CD4-positive, alpha-beta T cell (primary cell): ENCODE results near the gene PON3. TPM values are rescaled to one million over a fixed set of nuclear protein-coding genes. Genes with fewer than 3 reads are reported as not detected.

ENCODE experiments used
- ATAC-seq: fragments of 200-7000 bp; cut with Tn5 transposase; one replicate; pipeline ENCODE4 v1.10.0; 2022; ENCODE audit warnings: mild to moderate bottlenecking; ENCODE audit not compliant: poor library complexity
- CTCF ChIA-PET: fragments of 350-600 bp; sonication (Branson Sonifier 250); formaldehyde crosslinking; loops from one replicate; lab custom pipeline; 2021; ENCODE audit warnings: antibody characterized with exemption, inconsistent platforms; lab: Charles Lee
- POLR2A ChIA-PET: fragments of 350-600 bp; sonication (Branson Sonifier 250); formaldehyde crosslinking; loops from one replicate; lab custom pipeline; 2021; ENCODE audit warnings: antibody characterized with exemption, inconsistent platforms; lab: Charles Lee
- DNase-seq, 14 experiments: peaks; one replicate each; pipeline ENCODE4 v3.0.0-alpha.2; 2013 to 2020; ENCODE audit warnings: mixed read lengths in 2 of 14
- H3K27ac ChIP-seq, 2 donors: one replicate each; pipeline versions ENCODE4 v1.5.1 to v1.7.0; 2013; ENCODE audit warnings: low read length in 2 of 2, low read depth in 1 of 2, mild to moderate bottlenecking in 1 of 2
- H3K27me3 ChIP-seq, 2 experiments: 1 replicate in 1 of 2; 2 replicates in 1 of 2; pipeline versions ENCODE4 v1.6.1 to v1.7.0; 2013; ENCODE audit warnings: low read length in 2 of 2, control low read depth in 1 of 2, mild to moderate bottlenecking in 1 of 2, moderate library complexity in 1 of 2; ENCODE audit not compliant: insufficient read depth in 2 of 2, control insufficient read depth in 1 of 2
- H3K36me3 ChIP-seq: one replicate; pipeline ENCODE4 v1.6.1; 2013; ENCODE audit warnings: low read length, control low read depth; ENCODE audit not compliant: insufficient read depth
- H3K4me1 ChIP-seq: one replicate; pipeline ENCODE4 v1.6.1; 2013; ENCODE audit warnings: low read length, control low read depth; ENCODE audit not compliant: insufficient read depth
- H3K4me3 ChIP-seq: one replicate; pipeline ENCODE4 v1.5.1; 2013; ENCODE audit warnings: mild to moderate bottlenecking, low read length, moderate library complexity
- H3K9me3 ChIP-seq, 2 experiments: 1 replicate in 1 of 2; 2 replicates in 1 of 2; pipeline versions ENCODE4 v1.6.1 to v1.7.0; 2013; ENCODE audit warnings: low read length in 2 of 2, mild to moderate bottlenecking in 2 of 2, control low read depth in 1 of 2, moderate library complexity in 1 of 2; ENCODE audit not compliant: control insufficient read depth in 1 of 2, insufficient read depth in 1 of 2
- H3K27ac Mint-ChIP-seq: one replicate; pipeline ENCODE4 v1.8.0; 2020; ENCODE audit warnings: mixed read lengths
- H3K27me3 Mint-ChIP-seq: one replicate; pipeline ENCODE4 v1.8.0; 2021; ENCODE audit warnings: mixed read lengths
- H3K36me3 Mint-ChIP-seq: one replicate; pipeline ENCODE4 v1.8.0; 2021; ENCODE audit warnings: low read depth, mixed read lengths
- H3K4me1 Mint-ChIP-seq: one replicate; pipeline ENCODE4 v1.8.0; 2021; ENCODE audit warnings: low read depth, mixed read lengths
- H3K4me3 Mint-ChIP-seq: one replicate; pipeline ENCODE4 v1.8.0; 2020; ENCODE audit warnings: mild to moderate bottlenecking, mixed read lengths
- H3K9me3 Mint-ChIP-seq: one replicate; pipeline ENCODE4 v1.8.0; 2020; ENCODE audit warnings: mixed read lengths
- intact Hi-C, 2 experiments: fragments of 100-400 bp; cut with DNase I in 1 of 2; cut with micrococcal nuclease in 1 of 2; formaldehyde crosslinking; loops; one replicate each; pipeline versions ENCODE4 v1.15.1 to v1.9.0; 2023 to 2025; cut with DNase I, micrococcal nuclease
- total RNA-seq, 174 experiments: library from RNA in 2 of 174; stranded (reverse) in 2 of 174; gene quantifications; one replicate each; pipeline ENCODE4 v1.2.3 and lab custom pipeline; 2021 to 2026
- TF ChIP-seq, protein P1 (sequence below): fragments of 200-600 bp; IDR thresholded peaks from one replicate; pipeline ENCODE4 v1.8.0; 2022; ENCODE audit warnings: antibody characterized with exemption, mild to moderate bottlenecking

Gene PON3
- total RNA-seq, 2 experiments from 2014 or later: not detected

DNA sequence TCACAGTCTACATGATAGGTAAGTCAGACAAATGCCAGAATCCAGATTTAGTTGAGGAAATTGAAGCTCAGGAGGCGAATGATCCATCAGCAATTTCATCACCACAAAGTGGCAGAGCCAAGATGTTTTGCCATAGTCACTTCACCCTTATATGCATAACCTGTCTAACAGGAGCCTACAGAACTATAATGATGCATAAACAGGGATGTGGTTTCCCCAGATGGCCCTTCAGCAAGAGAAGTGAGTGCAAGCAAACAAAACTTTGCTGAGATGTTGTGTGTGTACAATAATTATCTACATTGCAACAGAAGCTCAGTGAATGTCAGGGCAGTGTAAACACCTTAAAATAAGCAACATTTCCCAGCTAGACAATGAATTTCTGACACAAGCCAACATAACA is 28.6 kb downstream of the PON3 start:
- no peaks in the 10 kb centered on the region for H3K36me3 ChIP-seq
- no peaks in the 10 kb centered on the region for H3K9me3 ChIP-seq
- H3K4me3 Mint-ChIP-seq: no peak overlapping the region
- H3K27ac Mint-ChIP-seq: no peak overlapping the region
- H3K4me1 ChIP-seq: no peaks in the 10 kb centered on the region
- H3K27me3 ChIP-seq: peaks cover 0 to 3% of the 10 kb centered on the region in 2 experiments
- TF ChIP-seq, protein P1, sequence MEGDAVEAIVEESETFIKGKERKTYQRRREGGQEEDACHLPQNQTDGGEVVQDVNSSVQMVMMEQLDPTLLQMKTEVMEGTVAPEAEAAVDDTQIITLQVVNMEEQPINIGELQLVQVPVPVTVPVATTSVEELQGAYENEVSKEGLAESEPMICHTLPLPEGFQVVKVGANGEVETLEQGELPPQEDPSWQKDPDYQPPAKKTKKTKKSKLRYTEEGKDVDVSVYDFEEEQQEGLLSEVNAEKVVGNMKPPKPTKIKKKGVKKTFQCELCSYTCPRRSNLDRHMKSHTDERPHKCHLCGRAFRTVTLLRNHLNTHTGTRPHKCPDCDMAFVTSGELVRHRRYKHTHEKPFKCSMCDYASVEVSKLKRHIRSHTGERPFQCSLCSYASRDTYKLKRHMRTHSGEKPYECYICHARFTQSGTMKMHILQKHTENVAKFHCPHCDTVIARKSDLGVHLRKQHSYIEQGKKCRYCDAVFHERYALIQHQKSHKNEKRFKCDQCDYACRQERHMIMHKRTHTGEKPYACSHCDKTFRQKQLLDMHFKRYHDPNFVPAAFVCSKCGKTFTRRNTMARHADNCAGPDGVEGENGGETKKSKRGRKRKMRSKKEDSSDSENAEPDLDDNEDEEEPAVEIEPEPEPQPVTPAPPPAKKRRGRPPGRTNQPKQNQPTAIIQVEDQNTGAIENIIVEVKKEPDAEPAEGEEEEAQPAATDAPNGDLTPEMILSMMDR: no peak
- no peak overlapping the region for H3K27ac ChIP-seq
- no peaks in the 10 kb centered on the region for H3K36me3 Mint-ChIP-seq
- ATAC-seq: no peak
- no peak for DNase-seq
- intact Hi-C loops: no loop called here
- peaks cover 4% of the 10 kb centered on the region for H3K27me3 Mint-ChIP-seq
- no peaks in the 10 kb centered on the region for H3K9me3 Mint-ChIP-seq
- ChIA-PET POLR2A (no interaction called here), CTCF (no interaction called here)
- H3K4me1 Mint-ChIP-seq: no peaks in the 10 kb centered on the region
- no peak overlapping the region for H3K4me3 ChIP-seq

DNA sequence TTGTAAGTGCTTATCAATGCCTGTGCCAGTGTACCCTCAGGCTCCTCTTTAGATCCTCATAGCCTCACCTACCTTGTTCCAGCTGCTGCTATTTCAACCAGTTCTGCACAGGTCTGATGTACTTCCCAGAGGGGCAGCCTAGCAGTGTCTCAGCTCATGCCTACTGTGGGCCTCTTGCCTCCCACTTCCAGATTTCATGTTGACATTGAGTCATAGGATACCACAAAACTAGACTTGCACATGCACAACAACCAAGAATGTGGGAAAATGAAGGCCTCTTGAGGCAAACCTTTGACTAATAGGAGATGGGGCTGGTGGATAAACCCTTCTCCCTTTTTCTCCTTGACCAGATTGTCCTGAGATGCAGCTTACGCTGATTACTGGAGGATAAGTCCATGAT is 31.0 kb downstream of the PON3 start:
- H3K9me3 ChIP-seq: no peaks in the 10 kb centered on the region
- H3K4me1 Mint-ChIP-seq: no peaks in the 10 kb centered on the region

DNA sequence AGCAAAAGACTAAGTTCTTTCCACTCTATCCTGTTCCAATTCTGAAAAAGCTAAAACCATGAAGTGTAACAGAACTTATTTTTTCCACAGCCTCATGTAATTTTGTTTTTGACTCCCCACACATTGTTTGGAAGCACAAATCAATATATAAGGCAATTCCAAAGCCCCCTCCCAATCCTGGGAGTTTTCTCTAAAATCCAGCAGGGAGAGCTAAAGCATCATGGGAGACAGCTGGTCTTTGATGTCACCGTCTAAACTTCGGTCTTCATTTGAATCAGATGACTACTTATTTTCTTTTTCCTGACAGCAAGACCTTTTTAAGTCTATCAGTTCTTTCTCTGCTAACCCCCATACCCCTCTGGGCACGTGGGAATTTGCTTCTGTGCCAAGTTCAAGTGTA is 38.6 kb downstream of the PON3 start:
- H3K9me3 ChIP-seq: no peaks in the 10 kb centered on the region
- H3K27me3 Mint-ChIP-seq: no peaks in the 10 kb centered on the region
- H3K4me3 Mint-ChIP-seq: no peak overlapping the region
- DNase-seq (no peak), ATAC-seq (no peak)
- no peaks in the 10 kb centered on the region for H3K9me3 Mint-ChIP-seq
- POLR2A ChIA-PET: no interaction called here
- intact Hi-C loops: loop anchor here in 1 of 2 experiments (10.0 kb wide), 1 partner anchor 63 kb away; no protein-coding TSS in a partner anchor
- H3K4me1 Mint-ChIP-seq: no peaks in the 10 kb centered on the region
- CTCF ChIA-PET: no interaction called here
- no peaks in the 10 kb centered on the region for H3K27me3 ChIP-seq
- no peak overlapping the region for H3K27ac Mint-ChIP-seq
- no peak overlapping the region for H3K4me3 ChIP-seq
- H3K27ac ChIP-seq: no peak overlapping the region
- TF ChIP-seq, protein P1: no peak
- H3K4me1 ChIP-seq: no peaks in the 10 kb centered on the region
- no peaks in the 10 kb centered on the region for H3K36me3 ChIP-seq
- no peaks in the 10 kb centered on the region for H3K36me3 Mint-ChIP-seq

More for the DNA sequence above, 31.0 kb downstream of the PON3 start:
- ChIA-PET POLR2A (no interaction called here), CTCF (no interaction called here)
- H3K4me1 ChIP-seq: no peaks in the 10 kb centered on the region
- DNase-seq (no peak), ATAC-seq (no peak)
- H3K4me3 ChIP-seq: no peak overlapping the region
- H3K9me3 Mint-ChIP-seq: no peaks in the 10 kb centered on the region
- peaks cover 4% of the 10 kb centered on the region for H3K27me3 Mint-ChIP-seq
- no peak overlapping the region for H3K27ac ChIP-seq
- H3K36me3 Mint-ChIP-seq: no peaks in the 10 kb centered on the region
- TF ChIP-seq, protein P1: no peak
- intact Hi-C loops: no loop called here
- no peaks in the 10 kb centered on the region for H3K36me3 ChIP-seq
- H3K27ac Mint-ChIP-seq: no peak overlapping the region
- H3K27me3 ChIP-seq: peaks cover 0 to 3% of the 10 kb centered on the region in 2 experiments
- H3K4me3 Mint-ChIP-seq: no peak overlapping the region
